ENCODE measurements around the gene ZBTB26. TPM values are rescaled to one million over a fixed set of nuclear protein-coding genes. Genes with fewer than 3 reads are reported as not detected.

ZBTB26 gene
- total and polyA plus RNA-seq, 10 of the 15 experiments (the other 5 are each of a cell fraction or from before 2014, with no cell fraction given): 1.8 to 19.5 (median 4.5) TPM

GRCh38 chr9:122978601-122979000, 47.3 kb upstream of the ZBTB26 start:
- Histone ChIP-seq H3K27ac (ENCODE audit: control insufficient read depth, insufficient read depth) (no peak overlapping the region), H3K9me3 (replicated peaks; ENCODE audit: control insufficient read depth, insufficient read depth, low read length) (no peaks in the 10 kb centered on the region), H4K20me1 (ENCODE audit: control insufficient read depth, insufficient read depth) (no peaks in the 10 kb centered on the region), H3K9ac (ENCODE audit: control insufficient read depth, insufficient read depth, low read length) (no peak overlapping the region), H2AFZ (ENCODE audit: control insufficient read depth, low read depth, low read length) (no peak overlapping the region), H3K27me3 (replicated peaks in 1 of 2; ENCODE audit: control insufficient read depth in 2 of 2, insufficient read depth in 2 of 2, low read length in 1 of 2) (no peaks in the 10 kb centered on the region), H3K79me2 (ENCODE audit: control insufficient read depth, insufficient read depth, low read length) (no peaks in the 10 kb centered on the region; the same call in 1 of the 2 replicates), H3K4me1 (ENCODE audit: control insufficient read depth, insufficient read depth, low read length) (no peaks in the 10 kb centered on the region), H3K4me2 (ENCODE audit: control insufficient read depth, insufficient read depth) (no peak overlapping the region), H3K36me3 (ENCODE audit: control insufficient read depth in 2 of 2, insufficient read depth in 2 of 2, low read length in 1 of 2) (no peaks in the 10 kb centered on the region; a peak in 2 of 4 replicates), H3K4me3 (no peak overlapping the region)
- RAD21 ChIA-PET (ENCODE audit: unreplicated experiment): no interaction called here
- POLR2A ChIA-PET: no interaction called here
- intact Hi-C loops (cut with micrococcal nuclease; ENCODE audit: unreplicated experiment) (no loop called here), in situ Hi-C loops (cut with MboI) (no loop called here)
- no peak for FAIRE-seq
- SMC1A ChIA-PET (ENCODE audit: uncharacterized antibody, unreplicated experiment): interaction anchor here (0.6 kb wide), 1 partner anchor 104 kb away, joined by 3 read pairs; no protein-coding TSS in a partner anchor
- TF ChIP-seq KDM1A (IDR thresholded peaks at IDR 0.05; ENCODE audit: borderline replicate concordance) (no peak), MLLT1 (IDR thresholded peaks at IDR 0.05) (no peak), ZBTB40 (IDR thresholded peaks at IDR 0.05; ENCODE audit: borderline replicate concordance) (no peak), IRF4 (IDR thresholded peaks at IDR 0.05; ENCODE audit: low read depth, low read length) (no peak), IKZF1 (conservative IDR thresholded peaks at IDR 0.05) (no peak), WRNIP1 (IDR thresholded peaks at IDR 0.05; ENCODE audit: borderline replicate concordance, low read depth, low read length) (no peak), NR2C1 (IDR thresholded peaks at IDR 0.05) (no peak), CBX3 (IDR thresholded peaks at IDR 0.05; ENCODE audit: borderline replicate concordance, low read depth) (no peak)
- no peak for DNase-seq (ENCODE audit: low read depth, low spot score)
- 46% methylated on average over 2 of the region's 2 CpGs for WGBS (ENCODE audit: insufficient coverage, insufficient replicate concordance, low lambda C conversion rate, missing lambda C conversion rate)
- ATAC-seq: no peak
- BruUV-seq (replicated peaks): no TSS peak
- CTCF ChIA-PET: interaction anchor here (0.6 kb wide), 1 partner anchor 13 kb away, joined by 3 read pairs; no protein-coding TSS in a partner anchor
